Prostate gland (tissue), 2 donors: ENCODE measurements around the gene NCCRP1. TPM values are rescaled to one million over a fixed set of nuclear protein-coding genes. Genes with fewer than 3 reads are reported as not detected.

Experiments
- DNase-seq: peaks from one replicate; pipeline ENCODE4 v3.0.0-alpha.2; 2019; ENCODE audit warnings: low spot score
- H3K27ac ChIP-seq, 2 donors: fragments of 200-600 bp; sonication (generic); 2 replicates each; pipeline ENCODE4 v1.5.1; 2017 to 2019
- H3K27me3 ChIP-seq: fragments of 200-600 bp; sonication (generic); replicated peaks from 2 replicates; pipeline ENCODE4 v1.5.1; 2019; ENCODE audit not compliant: insufficient read depth
- H3K36me3 ChIP-seq, 2 donors: fragments of 200-600 bp; sonication (generic); 1 replicate in 1 of 2; 2 replicates in 1 of 2; pipeline versions ENCODE4 v1.5.1 to v1.8.1; 2017 to 2019
- H3K4me1 ChIP-seq: fragments of 200-600 bp; sonication (generic); replicated peaks from 2 replicates; pipeline ENCODE4 v1.5.1; 2019
- H3K4me3 ChIP-seq, 2 donors: fragments of 200-600 bp; sonication (generic); 2 replicates each; pipeline ENCODE4 v1.5.1; 2017 to 2019
- H3K9me3 ChIP-seq: fragments of 200-600 bp; sonication (generic); 2 replicates; pipeline ENCODE4 v1.5.1; 2017
- CTCF ChIP-seq, 4 experiments: fragments of 200-600 bp in 2 of 4; fragments of 450-650 bp in 2 of 4; sonication (generic) in 2 of 4; IDR thresholded peaks; 1 replicate in 3 of 4; 2 replicates in 1 of 4; pipeline ENCODE4 v1.5.1; 2016 to 2019; ENCODE audit warnings: antibody characterized with exemption in 4 of 4, mild to moderate bottlenecking in 2 of 4, moderate library complexity in 2 of 4
- POLR2A ChIP-seq: fragments of 450-650 bp; IDR thresholded peaks from one replicate; pipeline ENCODE4 v1.6.1; 2016; ENCODE audit warnings: antibody characterized with exemption, mild to moderate bottlenecking
- POLR2AphosphoS5 ChIP-seq: sonication (generic); formaldehyde crosslinking; IDR thresholded peaks from one replicate; pipeline ENCODE4 v1.6.1; 2017; ENCODE audit warnings: antibody characterized with exemption
- WGBS: methylation state at CpG from one replicate; pipeline ENCODE4 v1.1.5; 2018; 5-methylcytosine and 5-hydroxymethylcytosine counted together
- intact Hi-C: fragments of 100-400 bp; cut with DNase I; formaldehyde crosslinking; loops from one replicate; pipeline ENCODE4 v1.14.2; 2022
- total RNA-seq, 2 donors: library from RNA; depleted of rRNA; stranded (reverse); fragments of >200 nt; gene quantifications; one replicate each; pipeline ENCODE4 v1.1.0, GENCODE V29; 2016

NCCRP1 gene
- total RNA-seq = 1 to 10 TPM; 1.4 to 2.7 TPM

DNA sequence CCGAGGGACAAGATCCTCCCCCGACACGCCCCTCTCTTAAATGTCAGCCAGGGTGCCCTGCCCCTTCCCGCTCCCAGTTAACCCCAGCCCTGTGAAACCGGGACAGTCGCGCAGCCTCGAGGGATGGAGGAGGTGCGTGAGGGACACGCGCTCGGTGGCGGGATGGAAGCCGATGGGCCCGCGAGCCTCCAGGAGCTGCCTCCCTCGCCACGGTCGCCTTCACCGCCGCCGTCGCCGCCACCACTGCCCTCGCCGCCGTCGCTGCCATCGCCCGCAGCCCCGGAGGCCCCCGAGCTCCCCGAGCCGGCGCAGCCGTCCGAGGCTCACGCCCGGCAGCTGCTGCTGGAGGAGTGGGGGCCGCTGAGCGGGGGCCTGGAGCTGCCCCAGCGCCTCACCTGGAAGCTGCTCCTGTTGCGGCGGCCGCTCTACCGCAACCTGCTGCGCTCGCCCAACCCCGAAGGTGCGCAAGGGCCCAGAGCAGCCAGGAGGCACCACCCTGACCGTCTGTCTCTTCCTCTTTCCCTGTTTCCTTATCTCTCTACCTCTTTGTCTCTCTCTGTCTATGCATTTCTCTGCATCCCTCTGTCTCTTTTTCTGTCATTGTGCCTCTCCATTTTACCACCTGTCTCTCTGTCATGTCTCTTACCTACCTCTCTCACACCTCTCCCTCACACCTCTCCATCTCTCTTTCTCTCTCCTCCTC, at the start of gene NCCRP1:
TSS of gene NCCRP1 (plus strand) at position 105 of the 703 bp plus-strand sequence. CDS start at position 124, 19 bp downstream.
- TF ChIP-seq POLR2A = no peak
- TF ChIP-seq POLR2AphosphoS5 = no peak
- TF ChIP-seq CTCF (IDR thresholded peaks at IDR 0.05) = no peak
- Histone ChIP-seq H3K27ac (no peak within 1 kb of the TSS), H3K27me3 (peaks cover 15% of the 10 kb centered on the region), H3K4me1 (peaks cover 4% of the 10 kb centered on the region), H3K4me3 (no peak within 1 kb of the TSS), H3K9me3 (no peaks in the 10 kb centered on the region), H3K36me3 (no peaks in the 10 kb centered on the region)
- intact Hi-C loops = no loop called here
- DNase-seq = no peak
- 3% methylated on average over 34 of the region's 51 CpGs for WGBS

DNA sequence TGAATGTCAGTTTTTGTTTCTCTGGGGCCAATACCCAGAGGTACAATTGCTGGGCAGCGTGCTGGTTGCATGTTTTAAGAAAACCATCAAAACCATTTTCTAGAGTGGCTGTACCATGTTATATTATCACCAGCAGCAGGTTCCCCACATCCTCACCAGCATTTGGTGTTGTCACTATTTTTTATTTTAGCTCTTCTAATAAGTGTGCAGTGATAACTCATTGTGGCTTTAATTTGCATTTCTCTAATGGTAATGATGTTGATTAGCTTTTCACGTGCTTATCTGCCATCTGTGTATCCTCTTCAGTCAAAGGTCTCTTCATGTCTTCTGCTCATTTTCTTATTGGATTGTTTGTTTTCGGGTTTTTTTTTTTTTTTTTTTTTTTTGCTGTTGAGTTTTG, 49.3 kb upstream of the NCCRP1 start:
- TF ChIP-seq POLR2A (no peak), POLR2AphosphoS5 (no peak), CTCF (IDR thresholded peaks at IDR 0.05) (no peak)
- Histone ChIP-seq H3K4me1 (peaks cover 22% of the 10 kb centered on the region), H3K4me3 (no peak overlapping the region), H3K36me3 (no peaks in the 10 kb centered on the region), H3K9me3 (no peaks in the 10 kb centered on the region), H3K27me3 (no peaks in the 10 kb centered on the region), H3K27ac (no peak overlapping the region)
- no peak for DNase-seq
- 94% methylated on average over 3 of the region's 3 CpGs for WGBS
- intact Hi-C loops = no loop called here

- no peaks in the 10 kb centered on the region for H3K9me3 ChIP-seq
- H3K36me3 ChIP-seq = no peaks in the 10 kb centered on the region
- TF ChIP-seq CTCF (IDR thresholded peaks at IDR 0.05) = no peak
- no peak for TF ChIP-seq POLR2A
- no peak for TF ChIP-seq POLR2AphosphoS5
- H3K27me3 ChIP-seq = no peaks in the 10 kb centered on the region
- WGBS = 95% methylated on average over 10 of the region's 10 CpGs
- H3K4me1 ChIP-seq = peaks cover 24% of the 10 kb centered on the region
- H3K4me3 ChIP-seq = no peak overlapping the region
- peak overlapping the region in 1 of 2 donors; percentile 42 for H3K27ac ChIP-seq
- intact Hi-C loops = no loop called here
- DNase-seq = no peak
Measured at GRCh38 chr19:39148939-39149529, 47.7 kb upstream of the NCCRP1 start.

DNA sequence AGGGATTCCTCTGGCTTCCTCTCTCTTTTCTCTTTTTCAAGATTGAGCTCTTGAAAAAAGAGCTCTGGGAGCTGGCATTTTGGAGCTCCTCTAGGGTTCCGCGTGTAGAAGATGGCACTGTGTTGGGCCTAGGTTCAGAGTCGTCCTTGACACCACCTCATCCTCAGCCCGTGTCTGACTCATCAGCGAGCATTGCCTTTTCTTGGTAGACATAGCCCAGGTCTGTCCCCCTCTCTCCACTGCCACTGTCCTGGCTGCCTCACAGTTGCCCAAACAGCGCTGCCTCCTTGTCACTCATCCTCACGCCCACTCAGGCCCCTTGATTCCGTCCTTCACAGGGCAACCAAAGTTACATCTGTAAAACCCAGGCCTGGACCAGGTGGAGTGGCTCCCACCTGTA, 46.5 kb upstream of the NCCRP1 start:
- no peak for TF ChIP-seq POLR2AphosphoS5
- no peak for TF ChIP-seq POLR2A
- TF ChIP-seq CTCF (IDR thresholded peaks at IDR 0.05) = no peak
- Histone ChIP-seq H3K36me3 (no peaks in the 10 kb centered on the region), H3K9me3 (no peaks in the 10 kb centered on the region), H3K27ac (peak overlapping the region in 1 of 2 donors; percentile 42), H3K4me3 (no peak overlapping the region), H3K4me1 (peaks cover 21% of the 10 kb centered on the region), H3K27me3 (no peaks in the 10 kb centered on the region)
- DNase-seq = no peak
- intact Hi-C loops = no loop called here
- WGBS = 92% methylated on average over 8 of the region's 8 CpGs
